Measurements from ENCODE around the gene USH1C. TPM values are rescaled to one million over a fixed set of nuclear protein-coding genes. Genes with fewer than 3 reads are reported as not detected.

Gene USH1C
- total and polyA plus RNA-seq, 12 donors: 0.14 to 16.9 (median 0.85) TPM; not detected in 2

DNA sequence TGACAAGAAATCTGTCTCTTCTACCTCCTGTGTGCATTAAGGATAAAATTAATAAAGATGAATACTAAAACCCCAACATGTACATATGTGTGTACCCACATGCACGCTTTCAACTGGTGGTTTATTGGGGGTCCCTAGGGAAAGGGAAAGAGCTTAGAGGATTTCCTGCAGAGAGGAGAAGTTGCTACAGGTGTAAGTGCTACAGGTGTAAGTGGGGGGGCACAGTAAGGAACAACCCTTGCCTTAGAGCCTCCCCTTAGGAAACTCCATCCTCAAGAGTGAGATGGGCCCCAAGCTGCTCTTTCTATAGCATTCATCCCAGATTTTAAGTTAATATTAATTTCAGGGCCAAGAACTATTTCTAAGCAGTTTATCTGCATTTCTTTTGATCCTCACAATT, 55.7 kb downstream of the USH1C start:
- DNase-seq: no peak

GRCh38 chr11:17486646-17487045, 57.6 kb downstream of the USH1C start:
- Histone ChIP-seq H3K27ac (no peak overlapping the region), H3K36me3 (replicated peaks in 1 of 2) (no peaks in the 10 kb centered on the region), H3K9me3 (replicated peaks in 1 of 3) (no peaks in the 10 kb centered on the region), H3K4me3 (no peak overlapping the region), H3K4me1 (replicated peaks in 1 of 2) (no peaks in the 10 kb centered on the region), H3K27me3 (no peaks in the 10 kb centered on the region)
- TF ChIP-seq POLR2A (IDR thresholded peaks at IDR 0.05): no peak
- no peak for DNase-seq
- WGBS, 4 donors: 71 to 88% (median 86%) methylated on average over 5 of the region's 5 CpGs
- intact Hi-C loops (cut with DNase I): no loop called here

More for the DNA sequence above, 55.7 kb downstream of the USH1C start:
- no peak overlapping the region for H3K27ac ChIP-seq
- no peaks in the 10 kb centered on the region for H3K4me1 ChIP-seq (replicated peaks in 1 of 2)
- H3K27me3 ChIP-seq: no peaks in the 10 kb centered on the region
- TF ChIP-seq POLR2A (IDR thresholded peaks at IDR 0.05) (no peak), CTCF (IDR thresholded peaks at IDR 0.05) (no peak)
- H3K4me3 ChIP-seq: no peak overlapping the region
- no peaks in the 10 kb centered on the region for H3K36me3 ChIP-seq (replicated peaks in 1 of 2)
- H3K9me3 ChIP-seq (replicated peaks in 1 of 3): no peaks in the 10 kb centered on the region
- intact Hi-C loops (cut with DNase I): no loop called here
- WGBS, 4 donors: 52 to 91% (median 83%) methylated on average over 1 of the region's 1 CpG

- Histone ChIP-seq H3K4me3 (no peak overlapping the region), H3K27ac (no peak overlapping the region), H3K36me3 (replicated peaks in 1 of 2) (no peaks in the 10 kb centered on the region), H3K4me1 (replicated peaks in 1 of 2) (no peaks in the 10 kb centered on the region), H3K27me3 (no peaks in the 10 kb centered on the region), H3K9me3 (replicated peaks in 1 of 3) (no peaks in the 10 kb centered on the region)
- DNase-seq: no peak
- TF ChIP-seq POLR2A (IDR thresholded peaks at IDR 0.05): no peak
- no peak for TF ChIP-seq CTCF (IDR thresholded peaks at IDR 0.05)
- intact Hi-C loops (cut with DNase I): no loop called here
- WGBS, 4 donors: 74 to 81% (median 77%) methylated on average over 2 of the region's 2 CpGs
These were observed 60.7 kb downstream of the USH1C start for GRCh38 chr11:17483505-17483904.

- 86 to 100% (median 87%) methylated on average over 1 to 5 of the region's 5 CpGs; no CpG with 5 or more reads in 1 of the 4 donors for WGBS, 4 donors
- Histone ChIP-seq H3K27ac (no peak overlapping the region), H3K4me3 (no peak overlapping the region), H3K27me3 (peaks cover 7% of the 10 kb centered on the region), H3K4me1 (replicated peaks in 1 of 2) (no peaks in the 10 kb centered on the region), H3K36me3 (replicated peaks in 1 of 2) (no peaks in the 10 kb centered on the region), H3K9me3 (replicated peaks in 1 of 3) (no peaks in the 10 kb centered on the region)
- TF ChIP-seq POLR2A (IDR thresholded peaks at IDR 0.05) (no peak), CTCF (IDR thresholded peaks at IDR 0.05) (no peak)
- intact Hi-C loops (cut with DNase I): no loop called here
- DNase-seq: no peak
These were observed 62.3 kb downstream of the USH1C start for GRCh38 chr11:17481905-17482304.

Data from adrenal gland (tissue), 12 donors.